ENCODE results near the gene IL1RL1.

Gene IL1RL1

DNA sequence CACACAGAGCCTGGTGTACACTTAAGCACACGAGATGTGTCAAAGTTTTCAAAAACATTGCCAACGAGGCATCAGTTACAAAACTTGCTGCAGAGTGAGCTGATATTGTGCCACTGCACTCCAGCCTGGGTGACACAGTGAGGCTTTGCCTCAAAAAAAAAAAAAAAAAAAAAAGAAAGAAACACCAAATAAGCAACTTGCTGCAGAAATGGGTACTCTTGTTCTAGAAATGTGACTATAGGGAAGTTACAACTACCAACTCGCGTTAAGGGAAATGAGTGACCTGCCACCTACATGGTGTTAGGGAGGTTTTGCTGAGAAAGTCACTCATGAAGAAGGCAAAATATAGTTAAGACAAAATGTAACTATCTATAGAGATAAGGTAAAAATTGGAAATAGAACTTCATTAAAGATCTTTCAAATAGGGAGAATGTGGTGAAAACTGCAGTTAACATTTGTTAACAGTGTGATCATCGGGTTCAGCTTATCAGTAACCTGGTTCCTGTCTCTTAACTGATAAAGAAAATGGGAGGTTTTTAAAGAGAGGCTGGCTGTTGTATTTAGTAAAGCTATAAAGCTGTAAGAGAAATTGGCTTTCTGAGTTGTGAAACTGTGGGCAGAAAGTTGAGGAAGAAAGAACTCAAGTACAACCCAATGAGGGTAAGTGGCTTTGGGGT is at the start of gene IL1RL1:
TSS of gene IL1RL1 (plus strand) at position 600 of the 677 bp plus-strand sequence. CDS start 26,702 bp downstream, outside the sequence.
- no peak for DNase-seq (ENCODE audit: low read depth)

DNA sequence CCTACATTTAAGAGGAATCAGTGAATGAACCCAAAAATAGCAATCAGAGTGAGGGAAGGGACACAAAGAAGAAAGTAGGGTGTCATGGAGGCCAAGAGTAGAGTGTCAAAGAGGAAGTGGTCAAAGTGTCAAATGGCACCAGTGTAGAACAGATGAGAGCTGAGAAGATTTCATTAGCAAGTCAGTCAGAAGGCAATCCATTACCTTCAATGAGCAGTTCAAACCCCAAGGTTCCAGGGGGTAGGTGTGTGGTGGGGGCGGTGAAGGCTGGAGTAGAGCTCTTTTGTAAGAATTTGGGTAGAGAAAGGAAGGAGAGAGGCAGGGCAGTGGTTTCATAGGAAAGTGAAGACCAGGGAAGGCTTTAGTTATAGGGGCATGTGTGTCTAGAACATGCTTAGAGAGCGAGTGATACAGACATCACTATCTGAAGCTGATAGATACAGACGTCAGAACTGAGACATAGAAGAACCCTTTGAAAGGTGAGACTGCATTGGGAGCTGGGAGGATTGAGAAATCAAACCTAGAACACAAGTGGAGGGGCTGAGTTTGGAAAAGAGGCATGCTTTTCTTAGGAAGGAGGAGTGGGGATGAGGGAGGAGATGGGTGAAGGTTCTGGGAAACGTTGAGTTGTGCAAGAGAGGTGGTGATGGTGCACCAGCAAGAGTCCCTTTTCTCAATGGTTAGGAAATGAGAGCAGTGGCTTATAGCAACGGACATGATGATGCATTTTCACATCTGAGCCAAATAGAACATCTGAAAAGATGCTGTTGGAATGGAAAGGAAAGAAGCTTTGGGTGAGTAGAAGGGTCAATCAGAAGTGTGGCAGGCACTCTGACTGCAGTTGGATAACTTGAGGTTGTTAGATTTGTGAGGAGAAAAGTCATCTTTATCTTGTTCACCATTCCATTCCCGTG is 48.9 kb upstream of the IL1RL1 start:
- DNase-seq (ENCODE audit: low read depth): no peak

DNA sequence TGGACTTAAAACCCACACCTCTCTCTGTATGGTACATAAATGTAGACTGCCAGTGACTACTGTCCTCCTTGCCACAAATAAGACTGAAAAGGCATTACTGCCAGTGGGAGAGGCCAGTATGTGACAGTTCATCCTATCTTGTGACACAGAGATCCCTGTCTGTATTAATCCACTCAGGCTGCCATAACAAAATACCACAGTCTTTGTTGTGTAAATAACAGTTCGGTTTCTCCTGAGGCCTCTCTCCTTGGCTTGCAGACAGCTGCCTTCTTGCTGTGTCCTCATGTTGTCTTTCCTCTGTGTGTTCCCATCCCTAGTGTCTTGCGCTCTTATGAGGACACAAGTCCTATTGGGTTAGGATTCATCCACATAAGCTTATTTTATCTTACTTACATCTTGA is 46.4 kb upstream of the IL1RL1 start:
- DNase-seq (ENCODE audit: low read depth): no peak

DNA sequence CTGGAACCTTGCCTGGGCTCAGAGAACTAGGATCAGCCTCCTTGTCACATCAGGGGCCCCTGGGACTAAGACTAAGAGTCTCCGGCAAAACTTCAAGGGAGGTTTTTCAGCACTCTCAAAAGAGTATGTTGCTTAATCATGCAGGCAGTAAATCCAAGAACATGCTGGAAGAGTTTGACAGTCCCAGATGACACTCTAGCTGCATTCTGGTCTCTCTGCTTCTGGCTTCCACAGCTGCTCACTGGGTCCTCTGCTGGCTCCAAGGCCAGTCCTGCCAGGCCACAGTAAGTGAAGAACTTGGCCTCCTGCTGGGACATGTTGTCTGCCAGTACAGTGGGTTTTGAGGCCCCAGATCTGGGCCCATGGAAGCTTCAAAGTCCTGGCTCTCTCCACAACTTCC is 45.2 kb upstream of the IL1RL1 start:
- peak; percentile 31 for DNase-seq (ENCODE audit: low read depth)

- no peak for DNase-seq (ENCODE audit: low read depth)
Observed at GRCh38 chr2:102267774-102268173, 43.6 kb upstream of the IL1RL1 start.

GRCh38 chr2:102268510-102269199 is 42.7 kb upstream of the IL1RL1 start:
- DNase-seq (ENCODE audit: low read depth): peak; percentile 56

DNA sequence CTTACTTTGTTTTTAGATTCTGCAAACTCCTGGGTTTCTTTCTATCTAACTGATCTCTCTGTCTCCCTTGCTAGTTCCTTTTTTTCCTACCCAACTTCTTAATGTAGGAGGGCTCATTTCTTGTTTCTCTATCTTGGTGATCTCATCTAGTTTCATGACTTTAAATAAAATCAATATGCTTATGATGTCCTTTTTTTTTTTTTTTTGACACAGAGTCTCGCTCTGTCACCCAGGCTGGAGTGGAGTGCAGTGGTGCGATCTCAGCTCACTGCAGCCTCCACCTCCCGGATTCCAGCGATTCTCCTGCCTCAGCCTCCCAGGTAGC is 42.2 kb upstream of the IL1RL1 start:
- no peak for DNase-seq (ENCODE audit: low read depth)

DNA sequence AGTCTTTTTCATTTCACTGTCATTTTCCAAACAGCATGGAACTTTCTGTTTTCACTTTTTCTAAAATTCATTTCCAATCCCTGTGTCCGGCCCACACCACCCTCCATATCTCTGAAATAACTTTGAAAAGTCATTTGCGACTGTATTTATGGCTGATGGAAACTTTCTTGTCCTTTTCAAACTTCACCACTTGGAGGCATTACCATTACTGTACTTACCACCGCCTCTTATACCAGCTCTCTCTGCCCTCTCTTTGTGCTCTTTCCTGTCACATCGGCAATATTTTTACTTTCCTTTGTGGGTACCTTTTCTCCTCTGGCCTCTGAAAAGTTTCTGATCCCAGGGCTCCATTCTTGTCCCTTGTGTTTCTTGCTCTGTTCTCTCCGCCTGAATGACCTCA is 39.5 kb upstream of the IL1RL1 start:
- DNase-seq (ENCODE audit: low read depth): no peak

DNA sequence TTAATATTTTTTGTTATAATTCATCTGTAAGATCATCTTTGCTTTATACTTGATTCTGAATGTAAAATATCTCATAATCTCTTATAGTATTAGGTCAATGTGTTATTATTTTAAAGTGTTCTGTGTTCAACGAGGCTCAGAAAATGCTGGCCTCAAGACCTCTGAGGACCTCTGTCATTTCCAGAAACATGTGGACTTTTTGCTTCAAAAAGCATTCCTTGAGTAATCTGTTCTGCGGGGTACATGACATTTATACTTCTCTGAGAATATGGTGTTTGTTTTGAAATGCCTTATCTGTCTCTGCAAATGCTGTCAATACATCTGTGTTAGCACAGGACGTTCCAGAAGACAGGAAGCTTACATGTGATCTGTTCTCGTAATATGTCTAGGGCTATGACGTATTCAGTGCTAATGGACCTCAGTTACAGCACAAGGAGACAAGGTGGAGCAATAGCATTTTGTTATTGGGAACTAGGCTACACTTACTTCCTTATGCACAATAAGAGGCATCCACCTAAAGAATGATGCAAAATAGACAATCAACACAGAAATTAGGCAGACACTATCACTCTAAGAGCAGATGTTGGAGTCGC is 37.6 kb upstream of the IL1RL1 start:
- DNase-seq (ENCODE audit: low read depth): peak; percentile 11

DNA sequence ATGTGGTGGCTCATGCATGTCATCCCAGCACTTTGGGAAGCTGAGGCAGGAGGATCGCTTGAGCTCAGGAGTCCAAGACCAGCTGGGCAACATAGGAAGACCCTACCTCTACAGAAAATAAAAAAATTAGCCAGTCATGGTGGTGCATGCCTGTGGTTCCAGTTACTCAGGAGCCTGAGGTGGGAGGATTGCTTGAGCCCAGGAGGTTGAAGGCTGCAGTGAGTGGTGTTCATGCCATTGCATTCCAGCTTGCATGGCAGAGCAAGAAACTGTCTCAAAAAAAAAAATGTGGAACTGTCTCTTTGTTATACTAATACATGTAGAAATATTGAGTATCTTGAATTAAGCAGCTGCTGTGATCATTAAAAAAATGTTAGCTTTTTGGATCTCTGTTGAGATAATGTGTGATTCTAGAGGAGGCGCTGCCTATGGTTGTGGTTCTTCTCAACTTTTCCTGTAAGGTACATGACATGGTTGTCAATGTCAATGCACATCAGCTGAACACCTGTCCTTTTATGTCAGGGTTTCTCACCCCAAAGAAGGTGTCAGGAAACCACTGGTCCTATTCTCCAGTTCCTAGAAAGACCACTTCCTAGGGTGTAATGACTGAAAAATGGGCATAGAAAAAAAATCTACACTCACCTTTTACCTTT is 34.7 kb upstream of the IL1RL1 start:
- DNase-seq (ENCODE audit: low read depth): no peak

DNA sequence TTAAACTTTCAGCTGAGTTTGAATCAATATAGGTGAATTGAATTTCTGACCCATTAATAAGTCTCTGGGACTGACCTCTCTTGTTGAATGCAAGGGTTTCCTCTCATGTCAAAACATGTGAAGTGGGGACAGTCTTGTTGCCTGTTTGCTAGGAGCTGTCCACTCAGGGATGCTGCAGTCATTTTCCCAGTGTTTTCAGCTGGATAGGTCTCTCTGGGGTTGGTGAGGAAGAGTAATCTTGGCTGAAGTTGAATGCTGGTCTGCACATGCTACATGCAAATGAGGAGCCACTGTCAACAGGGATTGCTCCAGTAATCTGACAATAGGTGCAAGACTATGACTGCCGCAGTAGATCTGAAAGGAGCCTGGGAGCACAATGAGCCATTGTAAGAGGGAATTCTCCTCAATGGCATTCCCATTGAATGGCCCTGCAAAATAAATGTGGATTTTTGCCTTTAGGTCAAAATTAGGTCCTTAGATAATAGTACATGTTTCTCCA is 34.1 kb upstream of the IL1RL1 start:
- no peak for DNase-seq (ENCODE audit: low read depth)

DNA sequence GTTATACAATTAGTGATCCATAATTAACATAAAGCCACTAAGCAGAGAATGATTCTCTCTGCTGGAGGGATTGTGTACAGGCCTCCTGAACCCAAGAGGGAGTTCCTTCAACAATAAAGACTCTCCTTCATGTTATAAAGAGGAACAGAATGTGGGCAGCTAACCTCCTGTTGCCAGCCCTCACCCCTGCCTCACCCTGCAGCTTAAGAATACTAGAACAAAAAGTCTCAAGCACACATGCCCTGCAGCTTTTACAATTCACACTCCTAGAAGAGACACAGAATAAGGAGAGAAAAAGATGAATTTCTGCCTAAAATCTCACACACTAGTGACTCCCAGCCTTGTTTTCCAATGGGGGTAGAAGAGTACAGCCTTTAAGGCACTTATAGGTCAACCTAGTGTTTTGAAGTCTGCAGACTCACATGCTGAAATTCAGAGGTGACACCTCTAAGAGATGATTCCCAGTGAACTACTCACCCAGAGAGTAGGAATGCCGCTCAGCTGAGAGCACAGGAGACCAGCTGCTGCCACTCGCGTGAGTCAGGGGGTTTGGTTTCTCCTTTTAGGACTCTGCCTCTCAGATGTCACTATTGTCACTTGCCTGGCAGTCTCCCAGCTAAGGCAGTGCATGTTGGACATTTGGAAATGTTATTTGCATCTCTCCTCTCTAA is 32.5 kb upstream of the IL1RL1 start:
- DNase-seq (ENCODE audit: low read depth): no peak

DNA sequence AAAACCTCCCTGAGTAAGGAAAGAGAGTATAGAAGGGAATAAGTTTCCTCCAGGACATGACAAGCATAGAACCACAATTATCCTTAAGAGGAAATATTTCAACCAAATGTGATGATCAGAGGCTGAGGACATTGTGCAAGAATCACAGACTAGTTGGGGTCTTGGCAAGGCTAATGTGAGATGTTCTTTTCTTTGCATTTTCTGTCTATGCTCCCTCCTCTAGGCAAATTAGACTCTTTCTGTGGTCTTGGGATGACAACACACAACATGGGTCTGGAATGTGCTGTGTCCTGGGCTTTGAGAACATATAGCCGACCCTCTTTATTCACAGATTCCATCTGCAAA is 32.0 kb upstream of the IL1RL1 start:
- no peak for DNase-seq (ENCODE audit: low read depth)

DNA sequence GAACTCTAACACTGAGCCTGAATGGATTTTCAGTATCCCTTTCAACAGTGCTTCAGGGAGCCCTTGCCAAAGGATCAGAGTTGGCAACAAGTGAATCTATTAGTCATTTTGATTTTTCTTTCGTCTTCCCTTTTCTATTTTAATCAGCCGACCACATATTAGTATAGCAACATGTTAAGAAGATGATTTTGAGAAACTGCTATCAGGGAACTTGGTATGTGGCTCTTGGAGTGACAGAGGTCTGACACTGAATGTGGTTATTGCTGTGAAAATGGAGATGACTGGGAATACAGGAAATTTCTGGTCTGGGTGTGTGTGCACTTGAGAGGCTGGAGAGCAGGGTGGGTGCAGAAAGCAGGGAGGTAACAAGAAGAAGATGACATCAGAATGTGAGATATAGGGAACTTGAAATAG is 28.7 kb upstream of the IL1RL1 start:
- no peak for DNase-seq (ENCODE audit: low read depth)

- DNase-seq (ENCODE audit: low read depth): no peak
Observed at GRCh38 chr2:102283996-102284395, 27.4 kb upstream of the IL1RL1 start.

- DNase-seq (ENCODE audit: low read depth): no peak
Observed at GRCh38 chr2:102284611-102285010, 26.8 kb upstream of the IL1RL1 start.

GRCh38 chr2:102285368-102285767 is 26.0 kb upstream of the IL1RL1 start:
- no peak for DNase-seq (ENCODE audit: low read depth)

DNA sequence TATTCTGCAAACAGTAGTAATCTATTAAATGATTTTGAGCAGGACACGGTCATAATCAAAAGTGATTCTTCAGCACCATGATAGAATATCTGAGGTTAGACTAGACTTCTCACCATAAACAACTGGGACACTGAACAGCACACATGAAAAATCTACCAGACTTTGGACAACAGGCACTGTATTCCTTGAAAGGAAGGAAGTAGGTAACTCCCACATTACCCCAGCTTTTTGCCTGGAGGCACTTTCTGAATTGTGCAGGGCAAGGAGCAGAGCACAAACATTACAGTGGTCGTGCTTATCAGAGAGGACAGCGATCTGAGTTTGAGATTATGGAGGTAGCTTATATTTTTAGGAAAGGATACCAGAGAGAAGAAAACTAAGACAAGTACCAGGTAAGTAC is 25.3 kb upstream of the IL1RL1 start:
- DNase-seq (ENCODE audit: low read depth): no peak

DNA sequence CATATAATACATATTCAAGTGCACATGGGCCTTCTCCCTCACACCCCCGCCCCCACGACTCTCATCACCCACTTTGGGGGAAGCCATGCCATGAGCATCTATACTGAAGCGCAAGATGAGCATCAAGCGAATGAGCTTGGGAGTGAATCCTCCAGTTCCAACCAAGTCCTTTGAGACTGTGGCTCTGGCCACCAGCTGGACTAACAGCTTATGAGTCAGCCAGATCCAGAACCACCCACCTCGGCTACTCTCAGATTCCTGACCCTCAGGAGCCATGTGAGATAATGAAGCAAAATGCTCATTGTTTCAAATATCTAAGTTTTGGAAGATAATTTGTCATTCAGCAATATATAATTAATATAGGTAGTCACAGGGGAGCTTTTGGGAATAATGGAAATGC is 22.2 kb upstream of the IL1RL1 start:
- no peak for DNase-seq (ENCODE audit: low read depth)

GRCh38 chr2:102290594-102290993 is 20.8 kb upstream of the IL1RL1 start:
- DNase-seq (ENCODE audit: low read depth): no peak

GRCh38 chr2:102291319-102292075 is 19.9 kb upstream of the IL1RL1 start:
- DNase-seq (ENCODE audit: low read depth): no peak

Measured in fibroblast of gingiva (primary cell).